Activated naive CD8-positive, alpha-beta T cell treated with anti-CD3 and anti-CD28 coated beads, Interleukin-2, amount 10 ng/mL, durations not matched to agents 7 days and 5 days (primary cell): ENCODE data around the gene PDILT. TPM values are rescaled to one million over a fixed set of nuclear protein-coding genes. Genes with fewer than 3 reads are reported as not detected.
"Not testable (repeated sequence)": the region's sequence is repeated elsewhere in the genome, so short reads cannot be mapped to it uniquely, and the experiment has no call there.

Experiments
- ATAC-seq: fragments of 150-1000 bp; cut with Tn5 transposase; one replicate; pipeline ENCODE4 v1.10.0; 2021; ENCODE audit warnings: low read depth, moderate library complexity
- POLR2A ChIA-PET: fragments of 350-600 bp; sonication (Branson Sonifier 250); formaldehyde crosslinking; loops from one replicate; lab custom pipeline; 2021; ENCODE audit warnings: antibody characterized with exemption; lab: Charles Lee
- DNase-seq: peaks from one replicate; pipeline ENCODE4 v3.0.0; 2021
- H3K27ac Mint-ChIP-seq: one replicate; pipeline ENCODE4 v1.8.0; 2022; ENCODE audit warnings: mild to moderate bottlenecking, mixed read lengths
- H3K27me3 Mint-ChIP-seq: one replicate; pipeline ENCODE4 v1.8.0; 2022; ENCODE audit warnings: mild to moderate bottlenecking, moderate library complexity, mixed read lengths
- H3K36me3 Mint-ChIP-seq: one replicate; pipeline ENCODE4 v1.8.0; 2021; ENCODE audit warnings: mild to moderate bottlenecking, mixed read lengths
- H3K4me1 Mint-ChIP-seq: one replicate; pipeline ENCODE4 v1.8.0; 2021; ENCODE audit warnings: mixed read lengths
- H3K4me3 Mint-ChIP-seq: one replicate; pipeline ENCODE4 v1.8.0; 2022; ENCODE audit warnings: mild to moderate bottlenecking, moderate library complexity, mixed read lengths
- H3K9me3 Mint-ChIP-seq: one replicate; pipeline ENCODE4 v1.8.0; 2021; ENCODE audit warnings: mixed read lengths
- total RNA-seq, 2 experiments: library from RNA; stranded (reverse); gene quantifications; one replicate each; pipeline ENCODE4 v1.2.3, GENCODE V29; 2021

PDILT gene
- total RNA-seq, 2 experiments from 2014 or later, result not detected

DNA sequence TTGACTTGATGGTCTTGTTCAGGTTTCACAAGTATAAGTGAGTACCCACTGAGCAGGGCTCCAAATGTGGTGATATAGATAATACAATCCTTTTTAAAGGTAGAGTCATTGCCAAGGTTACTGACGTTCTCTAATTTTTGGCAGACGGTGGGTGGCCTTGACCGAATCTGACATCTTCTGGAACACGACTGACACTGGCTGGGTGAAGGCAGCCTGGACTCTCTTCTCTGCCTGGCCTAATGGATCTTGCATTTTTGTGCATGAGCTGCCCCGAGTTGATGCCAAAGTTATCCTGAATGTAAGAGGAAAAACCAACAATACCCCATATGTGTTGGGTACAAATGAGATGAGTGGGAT, 19.2 kb upstream of the PDILT start:
- ATAC-seq, POLR2A ChIA-PET, H3K36me3 Mint-ChIP-seq, H3K27me3 Mint-ChIP-seq, H3K9me3 Mint-ChIP-seq, H3K27ac Mint-ChIP-seq, DNase-seq, H3K4me1 Mint-ChIP-seq, H3K4me3 Mint-ChIP-seq: not testable (repeated sequence)

DNA sequence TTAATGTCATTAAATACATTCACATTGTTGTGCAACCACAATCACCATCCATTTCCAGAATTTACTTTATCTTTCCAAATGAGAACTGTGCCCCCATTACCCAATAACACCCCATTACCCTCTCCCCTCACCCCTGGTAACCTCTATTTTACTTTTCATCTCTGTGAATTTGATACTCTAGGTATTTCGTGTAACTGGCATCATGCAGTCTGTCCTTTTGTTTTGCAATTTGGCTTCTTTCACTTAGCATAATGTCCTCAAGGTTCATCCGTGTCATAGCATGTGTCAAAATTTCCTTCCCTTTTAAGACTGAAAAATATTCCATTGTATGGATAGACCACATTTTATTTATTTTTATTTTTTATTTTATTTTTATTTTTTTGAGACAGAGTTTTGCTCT, 17.2 kb upstream of the PDILT start:
- DNase-seq, H3K9me3 Mint-ChIP-seq, H3K4me3 Mint-ChIP-seq, H3K36me3 Mint-ChIP-seq, H3K4me1 Mint-ChIP-seq, POLR2A ChIA-PET, ATAC-seq, H3K27me3 Mint-ChIP-seq, H3K27ac Mint-ChIP-seq: not testable (repeated sequence)

DNA sequence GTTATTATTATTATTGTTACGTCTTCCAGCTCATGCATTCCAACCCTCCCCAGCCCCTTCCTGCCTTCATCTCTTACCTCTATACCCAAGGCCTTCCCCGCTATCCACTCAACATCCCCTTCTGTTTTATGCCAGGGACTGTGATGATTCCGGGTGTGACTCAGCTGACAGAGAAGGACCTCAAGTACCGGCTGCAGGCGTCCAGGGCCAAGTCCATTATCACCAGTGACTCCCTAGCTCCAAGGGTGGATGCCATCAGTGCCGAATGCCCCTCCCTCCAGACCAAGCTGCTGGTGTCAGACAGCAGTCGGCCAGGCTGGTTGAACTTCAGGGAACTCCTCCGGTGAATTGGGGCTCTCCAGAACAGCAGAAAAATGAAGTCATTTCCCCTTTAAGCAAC, 14.6 kb upstream of the PDILT start:
- H3K4me1 Mint-ChIP-seq, H3K4me3 Mint-ChIP-seq, H3K36me3 Mint-ChIP-seq, POLR2A ChIA-PET, DNase-seq, H3K27ac Mint-ChIP-seq, H3K27me3 Mint-ChIP-seq, ATAC-seq, H3K9me3 Mint-ChIP-seq: not testable (repeated sequence)

DNA sequence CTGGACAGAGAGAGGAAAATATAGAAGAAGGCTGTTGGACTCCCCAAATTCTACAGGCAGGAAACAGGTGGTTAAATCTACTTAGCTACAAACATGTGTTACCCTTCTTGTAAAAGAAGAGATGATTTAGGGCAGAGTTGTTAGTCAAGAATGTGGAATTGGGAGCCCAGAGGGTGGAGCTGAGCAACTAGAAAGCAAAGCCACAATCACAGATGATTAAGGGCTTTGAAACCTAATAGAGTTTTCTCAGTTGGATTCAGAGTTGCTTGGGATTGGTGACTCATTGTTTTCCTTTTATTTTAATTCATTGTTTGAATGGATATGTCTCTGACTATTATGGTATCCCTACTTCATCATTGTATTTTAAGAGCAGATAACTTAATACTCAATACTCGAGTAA, 11.0 kb upstream of the PDILT start:
- ATAC-seq, result no peak
- Mint-ChIP-seq H3K27me3 (peaks cover 5% of the 10 kb centered on the region), H3K9me3 (no peaks in the 10 kb centered on the region), H3K4me3 (no peak overlapping the region), H3K36me3 (no peaks in the 10 kb centered on the region), H3K27ac (no peak overlapping the region), H3K4me1 (no peaks in the 10 kb centered on the region)
- POLR2A ChIA-PET, result no interaction called here
- no peak for DNase-seq

DNA sequence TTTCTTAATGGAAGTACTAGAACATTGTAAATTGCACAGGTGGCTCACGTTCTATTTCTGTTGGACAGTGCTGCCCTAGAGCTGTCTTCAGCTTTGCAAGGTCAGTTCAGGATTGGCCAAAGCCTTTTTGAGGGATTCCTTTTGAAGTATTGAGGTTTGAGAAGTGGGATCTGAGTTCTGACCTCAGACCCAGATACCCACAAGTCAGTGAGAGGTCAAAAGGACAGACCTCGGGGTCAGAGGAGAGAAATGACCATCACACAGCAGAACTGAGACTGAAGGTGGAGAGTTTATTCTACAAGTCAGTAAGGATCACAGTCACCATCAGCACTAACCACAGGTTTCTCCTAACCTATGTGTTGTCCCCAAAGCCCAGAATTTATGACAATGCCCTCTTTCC, 6.5 kb upstream of the PDILT start:
- ATAC-seq (no peak), DNase-seq (no peak)
- Mint-ChIP-seq H3K4me3 (no peak overlapping the region), H3K27me3 (peaks cover 5% of the 10 kb centered on the region), H3K36me3 (no peaks in the 10 kb centered on the region), H3K9me3 (no peaks in the 10 kb centered on the region), H3K4me1 (no peaks in the 10 kb centered on the region), H3K27ac (no peak overlapping the region)
- POLR2A ChIA-PET, result no interaction called here

DNA sequence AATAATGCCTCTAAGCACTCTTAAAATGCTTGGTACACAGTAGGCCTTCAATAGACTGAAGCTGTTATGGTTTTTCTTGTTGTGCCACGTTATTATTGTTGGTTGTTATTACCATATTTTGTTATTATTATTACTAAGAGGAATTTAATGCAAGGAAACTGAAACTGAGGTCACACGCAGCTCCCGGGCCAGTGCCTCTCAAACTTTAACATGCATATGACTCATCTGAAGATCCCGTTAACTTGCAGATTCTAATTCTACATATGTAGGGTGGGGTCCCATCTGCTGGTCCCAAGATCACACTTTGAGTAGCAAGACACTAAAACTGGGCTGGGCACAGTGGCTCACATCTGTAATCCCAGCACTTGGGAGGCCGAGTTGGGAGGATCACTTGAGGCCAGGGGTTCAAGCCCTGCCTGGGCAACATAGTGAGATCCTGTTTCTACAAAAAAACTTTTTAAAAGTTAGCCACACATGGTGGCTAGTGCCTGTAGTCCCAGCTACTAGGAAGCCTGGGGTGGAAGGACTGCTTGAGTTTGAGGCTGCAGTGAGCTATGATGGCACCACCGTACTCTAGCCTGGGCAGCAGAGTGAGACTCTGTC, 5.7 kb upstream of the PDILT start:
- H3K4me3 Mint-ChIP-seq, result no peak overlapping the region
- no peak overlapping the region for H3K27ac Mint-ChIP-seq
- no peaks in the 10 kb centered on the region for H3K4me1 Mint-ChIP-seq
- ATAC-seq (no peak), DNase-seq (no peak)
- POLR2A ChIA-PET, result no interaction called here
- peaks cover 3% of the 10 kb centered on the region for H3K27me3 Mint-ChIP-seq
- H3K9me3 Mint-ChIP-seq, result no peaks in the 10 kb centered on the region
- no peaks in the 10 kb centered on the region for H3K36me3 Mint-ChIP-seq

DNA sequence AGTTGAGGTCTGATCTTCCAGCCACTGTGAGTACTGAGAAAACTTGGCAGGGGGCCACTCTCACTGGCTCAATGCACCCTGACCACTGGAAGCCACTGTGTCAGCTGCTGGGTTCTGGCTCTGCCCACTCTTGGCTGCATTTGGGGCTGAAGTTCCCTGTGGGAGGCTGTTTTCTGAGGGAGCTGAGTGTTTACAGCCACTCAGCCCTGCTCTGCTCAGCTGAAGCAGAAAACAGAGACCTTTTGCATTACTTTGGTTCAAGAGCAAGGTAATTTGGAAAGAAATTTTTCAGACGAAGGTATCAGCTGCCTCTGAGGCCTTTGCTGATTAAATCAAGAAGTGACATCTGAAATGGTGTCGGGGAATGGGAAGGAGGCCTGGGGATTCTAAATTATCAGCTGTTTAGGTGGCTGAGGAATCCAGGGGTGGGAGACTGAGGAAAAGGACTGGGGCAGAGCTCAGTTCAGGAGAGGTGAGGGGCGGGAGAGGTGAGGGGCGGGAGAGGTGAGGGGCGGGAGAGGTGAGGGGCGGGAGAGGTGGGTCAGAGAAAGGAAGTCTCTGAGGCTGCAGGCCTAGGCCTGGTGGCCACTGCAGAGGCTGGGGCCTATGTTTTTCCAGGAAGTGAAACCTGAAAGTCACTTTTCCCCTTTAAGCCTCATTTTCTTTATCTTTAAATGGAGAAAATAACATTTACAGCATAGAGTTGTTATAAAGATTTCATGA, 5.0 kb upstream of the PDILT start, which contains the start of gene ACSM5:
Gene ACSM5, plus strand, starts transcription at position 137 of the 723 bp plus-strand sequence. CDS start 1,951 bp downstream, outside the sequence.
- H3K36me3 Mint-ChIP-seq, result no peaks in the 10 kb centered on the region
- H3K4me1 Mint-ChIP-seq, result no peaks in the 10 kb centered on the region
- no peak for DNase-seq
- POLR2A ChIA-PET, result no interaction called here
- H3K27me3 Mint-ChIP-seq, result peaks cover 2% of the 10 kb centered on the region
- no peaks in the 10 kb centered on the region for H3K9me3 Mint-ChIP-seq
- H3K4me3 Mint-ChIP-seq, result no peak within 1 kb of the TSS
- no peak within 1 kb of the TSS for H3K27ac Mint-ChIP-seq
- ATAC-seq, result no peak

DNA sequence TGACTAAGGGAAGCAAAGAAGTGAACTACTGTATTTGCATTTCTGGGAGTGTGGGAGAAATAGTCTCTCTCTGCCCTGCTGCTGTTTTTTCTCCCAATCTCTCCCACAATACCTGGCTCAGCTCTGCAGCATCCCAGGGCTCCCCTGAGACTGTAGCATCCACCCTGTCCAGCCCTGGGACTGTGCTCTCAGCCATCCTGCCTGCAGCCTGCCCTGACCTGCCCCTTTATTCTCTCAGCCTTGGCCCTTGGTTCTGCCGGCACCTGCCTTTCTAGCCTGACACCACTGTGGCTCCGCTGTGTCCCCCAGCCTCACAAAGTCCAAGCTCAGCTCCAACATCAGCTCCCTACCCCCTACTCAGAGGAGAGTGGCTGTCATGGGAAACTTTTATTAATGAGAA, 1.9 kb downstream of the PDILT start:
- no peaks in the 10 kb centered on the region for H3K9me3 Mint-ChIP-seq
- no peak for ATAC-seq
- no peaks in the 10 kb centered on the region for H3K27me3 Mint-ChIP-seq
- no peak overlapping the region for H3K4me3 Mint-ChIP-seq
- H3K27ac Mint-ChIP-seq, result no peak overlapping the region
- no peaks in the 10 kb centered on the region for H3K36me3 Mint-ChIP-seq
- POLR2A ChIA-PET, result no interaction called here
- DNase-seq, result no peak
- H3K4me1 Mint-ChIP-seq, result no peaks in the 10 kb centered on the region

DNA sequence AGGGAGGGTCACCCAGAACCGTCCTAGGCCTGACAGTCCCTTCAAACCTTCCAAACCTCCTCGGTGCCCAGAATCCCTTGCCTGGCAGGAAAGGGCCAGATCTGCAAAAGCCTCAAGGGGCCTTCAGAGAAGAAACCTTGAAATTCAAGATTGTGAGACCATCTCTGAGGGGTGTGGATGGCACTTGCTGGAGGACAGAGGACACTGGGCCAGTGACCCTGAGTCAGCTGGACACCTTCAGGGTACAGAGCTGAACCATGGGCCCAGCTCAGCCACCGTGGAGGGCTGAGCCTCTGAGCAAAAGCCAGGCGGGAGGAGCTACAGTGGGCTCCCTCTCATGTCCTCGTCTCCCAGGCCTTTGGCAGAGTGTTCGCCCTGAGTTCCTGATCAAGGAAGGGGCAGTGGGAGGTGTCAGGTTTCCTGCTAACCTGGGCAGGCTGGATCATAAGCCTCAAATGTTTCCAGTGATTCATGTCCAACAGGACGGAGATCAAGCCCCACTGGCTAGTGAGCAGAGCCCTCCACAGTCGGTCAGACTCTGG, 3.0 kb downstream of the PDILT start:
- Mint-ChIP-seq H3K27me3 (no peaks in the 10 kb centered on the region), H3K27ac (no peak overlapping the region), H3K4me1 (no peaks in the 10 kb centered on the region), H3K4me3 (no peak overlapping the region), H3K9me3 (no peaks in the 10 kb centered on the region), H3K36me3 (no peaks in the 10 kb centered on the region)
- POLR2A ChIA-PET, result no interaction called here
- DNase-seq (no peak), ATAC-seq (no peak)

DNA sequence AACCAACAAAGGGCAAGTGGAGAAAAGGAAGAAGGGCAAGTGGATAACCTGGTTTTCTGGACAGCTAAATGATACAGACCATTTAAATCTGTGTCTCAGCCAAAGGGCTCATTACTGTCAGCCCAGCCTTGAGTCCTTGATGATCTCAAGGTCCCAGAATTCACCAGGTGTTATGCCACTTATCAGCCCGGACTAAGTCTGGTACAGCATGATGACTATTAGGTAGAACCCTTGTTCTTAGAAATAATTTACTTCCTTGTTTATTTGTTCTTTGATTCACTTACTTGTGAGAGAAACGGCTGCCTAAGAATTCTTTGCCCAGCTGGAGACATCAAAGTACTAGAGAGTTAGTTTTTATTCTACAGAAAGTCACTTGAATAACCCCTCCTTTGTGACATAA, 3.5 kb downstream of the PDILT start:
- DNase-seq (no peak), ATAC-seq (no peak)
- POLR2A ChIA-PET, result no interaction called here
- no peaks in the 10 kb centered on the region for H3K36me3 Mint-ChIP-seq
- no peaks in the 10 kb centered on the region for H3K9me3 Mint-ChIP-seq
- no peak overlapping the region for H3K4me3 Mint-ChIP-seq
- no peaks in the 10 kb centered on the region for H3K4me1 Mint-ChIP-seq
- no peak overlapping the region for H3K27ac Mint-ChIP-seq
- no peaks in the 10 kb centered on the region for H3K27me3 Mint-ChIP-seq

DNA sequence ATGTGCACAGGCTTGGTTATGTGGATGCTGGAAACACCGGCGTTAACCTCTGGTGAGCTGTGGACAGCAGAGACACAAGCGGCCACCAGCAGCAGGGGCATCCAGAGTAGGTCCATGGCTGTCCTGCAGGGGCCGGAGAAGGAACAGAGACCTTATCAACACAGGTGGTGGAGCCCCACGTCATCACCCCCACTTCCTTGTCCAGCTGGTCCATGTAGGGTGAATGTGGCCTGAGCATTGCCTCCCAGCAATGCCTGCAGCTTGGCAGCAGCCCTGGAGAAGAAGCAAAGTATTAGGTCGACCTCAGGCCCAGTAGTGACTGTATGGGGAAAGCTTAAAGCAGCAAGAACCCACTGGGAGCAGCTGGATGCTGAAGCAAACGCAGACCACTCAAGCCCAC, 5.4 kb downstream of the PDILT start:
- POLR2A ChIA-PET, result no interaction called here
- Mint-ChIP-seq H3K27ac (no peak overlapping the region), H3K36me3 (no peaks in the 10 kb centered on the region), H3K27me3 (no peaks in the 10 kb centered on the region), H3K4me1 (no peaks in the 10 kb centered on the region), H3K4me3 (no peak overlapping the region), H3K9me3 (no peaks in the 10 kb centered on the region)
- ATAC-seq (no peak), DNase-seq (no peak)

DNA sequence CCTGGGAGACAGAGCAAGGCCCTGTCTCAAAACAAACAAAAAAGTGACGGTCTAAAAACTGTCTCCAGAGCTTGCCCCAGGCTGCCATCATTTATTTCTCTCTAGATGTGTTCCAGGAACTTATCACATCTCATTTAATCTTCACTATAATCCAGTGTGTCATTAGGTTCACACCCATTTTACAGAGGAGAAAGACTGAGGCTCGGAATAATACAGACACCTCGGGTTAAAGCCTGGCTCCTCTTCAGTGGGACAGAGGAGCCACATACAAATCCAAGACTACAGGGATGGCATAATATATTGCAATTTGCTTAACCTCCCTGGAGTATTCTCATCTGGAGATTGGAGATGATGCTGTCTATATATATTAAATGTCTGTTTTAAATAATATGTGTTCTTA, 5.9 kb downstream of the PDILT start:
- Mint-ChIP-seq H3K27ac (no peak overlapping the region), H3K36me3 (no peaks in the 10 kb centered on the region), H3K9me3 (no peaks in the 10 kb centered on the region), H3K4me1 (no peaks in the 10 kb centered on the region), H3K27me3 (no peaks in the 10 kb centered on the region), H3K4me3 (no peak overlapping the region)
- no peak for DNase-seq
- ATAC-seq, result no peak
- POLR2A ChIA-PET, result no interaction called here

DNA sequence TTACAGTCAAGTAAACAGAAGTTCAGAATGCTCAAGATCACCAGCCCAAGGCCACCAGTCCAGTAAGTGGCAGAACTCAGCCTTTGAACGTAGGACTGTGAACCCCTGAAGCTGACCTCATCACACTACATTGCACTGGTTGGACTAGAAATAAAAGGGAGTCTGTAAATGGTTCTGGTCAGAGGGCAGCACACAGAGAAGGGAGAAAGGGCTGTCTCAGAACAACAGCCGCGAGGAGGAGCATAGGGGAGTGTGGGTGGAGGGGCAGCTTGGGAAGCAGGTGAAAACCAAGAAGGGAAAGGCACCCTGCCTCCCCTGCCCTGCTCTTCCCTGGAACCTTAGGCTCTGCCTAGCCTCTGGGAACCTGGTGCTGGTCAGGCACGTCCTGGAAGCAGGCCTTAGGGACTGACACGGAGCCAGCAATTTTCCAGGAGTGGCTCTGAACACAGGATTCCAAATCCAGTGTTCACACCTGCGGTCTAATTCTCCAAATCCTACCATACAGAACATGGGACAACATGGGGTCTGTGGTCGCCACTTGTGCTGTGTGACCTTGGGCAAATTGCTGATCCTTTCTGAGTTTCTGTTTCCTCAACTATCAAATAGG, 7.0 kb downstream of the PDILT start:
- POLR2A ChIA-PET, result no interaction called here
- DNase-seq (no peak), ATAC-seq (no peak)
- no peaks in the 10 kb centered on the region for H3K36me3 Mint-ChIP-seq
- no peaks in the 10 kb centered on the region for H3K27me3 Mint-ChIP-seq
- no peak overlapping the region for H3K27ac Mint-ChIP-seq
- H3K4me1 Mint-ChIP-seq, result no peaks in the 10 kb centered on the region
- H3K4me3 Mint-ChIP-seq, result no peak overlapping the region
- H3K9me3 Mint-ChIP-seq, result no peaks in the 10 kb centered on the region
